Measurements from ENCODE around the gene RIT2. TPM values are rescaled to one million over a fixed set of nuclear protein-coding genes. Genes with fewer than 3 reads are reported as not detected.

Gene RIT2
- polyA plus RNA-seq, 2 of the 4 experiments (the other 2 are of a cell fraction), result not detected

DNA sequence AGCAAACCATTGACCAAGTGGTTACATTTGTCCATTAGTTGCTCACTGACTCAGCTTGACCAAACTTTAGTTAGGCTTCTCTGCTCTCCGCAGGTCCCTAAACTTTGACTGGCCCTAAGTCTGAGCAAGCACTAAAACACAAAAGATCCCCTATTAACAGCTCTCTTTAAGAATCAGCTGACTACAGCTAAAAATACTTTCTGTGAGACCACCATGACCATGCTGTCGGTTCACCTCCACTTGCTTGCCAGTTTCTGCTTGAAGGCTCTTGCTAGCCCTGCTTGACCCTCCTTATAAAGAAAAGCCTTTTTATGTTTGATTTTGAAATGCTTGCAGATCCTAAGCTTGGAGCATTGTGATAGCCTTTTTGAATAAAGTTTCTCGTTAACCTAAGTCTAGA, 40.4 kb upstream of the RIT2 start:
- WGBS (ENCODE audit: missing lambda C conversion rate), result 14% methylated on average over 3 of the region's 3 CpGs
- FAIRE-seq (no peak), ATAC-seq (no peak), DNase-seq (ENCODE audit: low read depth in 1 of 2, low spot score in 1 of 2) (no peak)
- no peak overlapping the region for H3K4me3 ChIP-seq
- no peak overlapping the region for H3K4me2 ChIP-seq
- H3K4me1 ChIP-seq, result no peaks in the 10 kb centered on the region
- H3K9me3 ChIP-seq, result no peaks in the 10 kb centered on the region
- ChIA-PET POLR2A (no interaction called here), CTCF (no interaction called here)
- H3K27ac ChIP-seq, result no peak overlapping the region
- TF ChIP-seq EHF (CRISPR knock-in tag; IDR thresholded peaks at IDR 0.05) (no peak), JUNB (IDR thresholded peaks at IDR 0.05) (no peak), ZFP36 (IDR thresholded peaks at IDR 0.05; ENCODE audit: borderline replicate concordance, partially characterized antibody) (no peak), FOSB (CRISPR knock-in tag; IDR thresholded peaks at IDR 0.05) (no peak), EP300 (IDR thresholded peaks at IDR 0.05) (no peak), SMC3 (IDR thresholded peaks at IDR 0.05) (no peak), BHLHE40 (IDR thresholded peaks at IDR 0.05; ENCODE audit: low read depth, low read length) (no peak), ESRRA (IDR thresholded peaks at IDR 0.05; ENCODE audit: borderline replicate concordance, low read length) (no peak), KDM5A (IDR thresholded peaks at IDR 0.05) (no peak)
- TF ChIP-seq, protein P1, sequence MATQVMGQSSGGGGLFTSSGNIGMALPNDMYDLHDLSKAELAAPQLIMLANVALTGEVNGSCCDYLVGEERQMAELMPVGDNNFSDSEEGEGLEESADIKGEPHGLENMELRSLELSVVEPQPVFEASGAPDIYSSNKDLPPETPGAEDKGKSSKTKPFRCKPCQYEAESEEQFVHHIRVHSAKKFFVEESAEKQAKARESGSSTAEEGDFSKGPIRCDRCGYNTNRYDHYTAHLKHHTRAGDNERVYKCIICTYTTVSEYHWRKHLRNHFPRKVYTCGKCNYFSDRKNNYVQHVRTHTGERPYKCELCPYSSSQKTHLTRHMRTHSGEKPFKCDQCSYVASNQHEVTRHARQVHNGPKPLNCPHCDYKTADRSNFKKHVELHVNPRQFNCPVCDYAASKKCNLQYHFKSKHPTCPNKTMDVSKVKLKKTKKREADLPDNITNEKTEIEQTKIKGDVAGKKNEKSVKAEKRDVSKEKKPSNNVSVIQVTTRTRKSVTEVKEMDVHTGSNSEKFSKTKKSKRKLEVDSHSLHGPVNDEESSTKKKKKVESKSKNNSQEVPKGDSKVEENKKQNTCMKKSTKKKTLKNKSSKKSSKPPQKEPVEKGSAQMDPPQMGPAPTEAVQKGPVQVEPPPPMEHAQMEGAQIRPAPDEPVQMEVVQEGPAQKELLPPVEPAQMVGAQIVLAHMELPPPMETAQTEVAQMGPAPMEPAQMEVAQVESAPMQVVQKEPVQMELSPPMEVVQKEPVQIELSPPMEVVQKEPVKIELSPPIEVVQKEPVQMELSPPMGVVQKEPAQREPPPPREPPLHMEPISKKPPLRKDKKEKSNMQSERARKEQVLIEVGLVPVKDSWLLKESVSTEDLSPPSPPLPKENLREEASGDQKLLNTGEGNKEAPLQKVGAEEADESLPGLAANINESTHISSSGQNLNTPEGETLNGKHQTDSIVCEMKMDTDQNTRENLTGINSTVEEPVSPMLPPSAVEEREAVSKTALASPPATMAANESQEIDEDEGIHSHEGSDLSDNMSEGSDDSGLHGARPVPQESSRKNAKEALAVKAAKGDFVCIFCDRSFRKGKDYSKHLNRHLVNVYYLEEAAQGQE (IDR thresholded peaks at IDR 0.05), result no peak
- TF ChIP-seq, protein P2, sequence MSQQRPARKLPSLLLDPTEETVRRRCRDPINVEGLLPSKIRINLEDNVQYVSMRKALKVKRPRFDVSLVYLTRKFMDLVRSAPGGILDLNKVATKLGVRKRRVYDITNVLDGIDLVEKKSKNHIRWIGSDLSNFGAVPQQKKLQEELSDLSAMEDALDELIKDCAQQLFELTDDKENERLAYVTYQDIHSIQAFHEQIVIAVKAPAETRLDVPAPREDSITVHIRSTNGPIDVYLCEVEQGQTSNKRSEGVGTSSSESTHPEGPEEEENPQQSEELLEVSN (IDR thresholded peaks at IDR 0.05; ENCODE audit: borderline replicate concordance, low read depth), result no peak
- TF ChIP-seq, protein P3, sequence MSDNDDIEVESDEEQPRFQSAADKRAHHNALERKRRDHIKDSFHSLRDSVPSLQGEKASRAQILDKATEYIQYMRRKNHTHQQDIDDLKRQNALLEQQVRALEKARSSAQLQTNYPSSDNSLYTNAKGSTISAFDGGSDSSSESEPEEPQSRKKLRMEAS (IDR thresholded peaks at IDR 0.05), result no peak
- TF ChIP-seq, protein P4, sequence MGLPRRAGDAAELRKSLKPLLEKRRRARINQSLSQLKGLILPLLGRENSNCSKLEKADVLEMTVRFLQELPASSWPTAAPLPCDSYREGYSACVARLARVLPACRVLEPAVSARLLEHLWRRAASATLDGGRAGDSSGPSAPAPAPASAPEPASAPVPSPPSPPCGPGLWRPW (IDR thresholded peaks at IDR 0.05), result no peak

DNA sequence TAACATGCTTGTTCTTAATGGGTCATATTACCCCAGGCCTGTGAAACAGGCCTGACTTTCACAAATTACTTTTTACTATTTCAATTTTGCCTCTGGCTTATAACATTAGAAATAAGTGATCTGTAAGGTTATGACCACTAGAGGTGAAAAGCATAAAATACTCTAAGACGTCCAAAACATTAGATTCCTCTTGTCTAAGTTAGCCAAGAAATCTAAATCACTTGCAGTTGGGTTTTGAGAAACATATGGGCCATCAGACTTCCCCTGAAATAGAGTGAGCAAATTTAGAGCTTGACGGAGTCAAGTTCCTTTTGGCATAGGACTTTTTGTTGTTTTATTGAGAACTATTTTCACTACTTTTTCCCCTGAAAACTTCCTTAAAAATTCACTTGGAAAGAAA, 32.7 kb upstream of the RIT2 start:
- H3K4me2 ChIP-seq, result no peak overlapping the region
- no peak for FAIRE-seq

DNA sequence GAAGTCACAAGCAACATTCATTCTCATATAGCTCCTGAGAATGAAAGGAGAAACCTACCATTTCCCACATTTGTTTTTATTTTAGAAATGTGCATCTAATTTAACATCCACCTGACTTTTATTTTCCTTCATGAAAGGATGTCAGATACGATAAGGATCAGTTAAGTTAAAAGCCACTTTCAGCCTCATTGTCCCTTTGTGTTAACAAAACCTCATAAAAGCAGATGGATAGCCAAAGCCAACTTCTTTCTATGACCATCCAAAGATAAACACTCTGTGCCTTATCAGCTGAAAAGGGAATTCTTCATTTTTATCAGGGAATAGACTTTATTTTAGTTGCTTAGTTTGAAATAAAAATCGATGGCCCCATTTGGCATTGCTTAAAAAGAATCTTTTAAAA, 25.7 kb upstream of the RIT2 start:
- ChIA-PET CTCF (no interaction called here), POLR2A (no interaction called here)
- no peak for TF ChIP-seq JUN (IDR thresholded peaks at IDR 0.05)
- no peak for TF ChIP-seq SREBF2 (IDR thresholded peaks at IDR 0.05)
- TF ChIP-seq FOXS1 (CRISPR knock-in tag; IDR thresholded peaks at IDR 0.05), result no peak
- TF ChIP-seq HEYL (CRISPR knock-in tag; IDR thresholded peaks at IDR 0.05), result no peak
- no peak for TF ChIP-seq MAZ (IDR thresholded peaks at IDR 0.05; ENCODE audit: borderline replicate concordance, low read depth, low read length)
- TF ChIP-seq CBX8 (IDR thresholded peaks at IDR 0.05), result no peak
- TF ChIP-seq, protein P5, sequence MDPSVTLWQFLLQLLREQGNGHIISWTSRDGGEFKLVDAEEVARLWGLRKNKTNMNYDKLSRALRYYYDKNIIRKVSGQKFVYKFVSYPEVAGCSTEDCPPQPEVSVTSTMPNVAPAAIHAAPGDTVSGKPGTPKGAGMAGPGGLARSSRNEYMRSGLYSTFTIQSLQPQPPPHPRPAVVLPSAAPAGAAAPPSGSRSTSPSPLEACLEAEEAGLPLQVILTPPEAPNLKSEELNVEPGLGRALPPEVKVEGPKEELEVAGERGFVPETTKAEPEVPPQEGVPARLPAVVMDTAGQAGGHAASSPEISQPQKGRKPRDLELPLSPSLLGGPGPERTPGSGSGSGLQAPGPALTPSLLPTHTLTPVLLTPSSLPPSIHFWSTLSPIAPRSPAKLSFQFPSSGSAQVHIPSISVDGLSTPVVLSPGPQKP (IDR thresholded peaks at IDR 0.05; ENCODE audit: low read depth, low read length), result no peak
- no peak for TF ChIP-seq KDM5A (IDR thresholded peaks at IDR 0.05)
- TF ChIP-seq RARB (CRISPR knock-in tag; IDR thresholded peaks at IDR 0.05), result no peak
- TF ChIP-seq POLR2A (IDR thresholded peaks at IDR 0.05; ENCODE audit: low read length), result no peak
- no peak for TF ChIP-seq RAD21 (conservative IDR thresholded peaks at IDR 0.05 in 1 of 2, IDR thresholded peaks at IDR 0.05 in 1 of 2)
- no peak for TF ChIP-seq ZNF302 (CRISPR knock-in tag; IDR thresholded peaks at IDR 0.05)
- TF ChIP-seq FOSB (CRISPR knock-in tag; IDR thresholded peaks at IDR 0.05), result no peak
- TF ChIP-seq RCOR1 (IDR thresholded peaks at IDR 0.05; ENCODE audit: low read depth, low read length), result no peak

More for the DNA sequence above, 32.7 kb upstream of the RIT2 start:
- no peak for ATAC-seq
- POLR2A ChIA-PET, result no interaction called here
- 14% methylated on average over 2 of the region's 2 CpGs for WGBS (ENCODE audit: missing lambda C conversion rate)
- DNase-seq (ENCODE audit: low read depth in 1 of 2, low spot score in 1 of 2), result no peak
- Histone ChIP-seq H3K4me1 (no peaks in the 10 kb centered on the region), H3K4me3 (no peak overlapping the region), H3K9me3 (no peaks in the 10 kb centered on the region), H3K27ac (no peak overlapping the region)
- CTCF ChIA-PET, result no interaction called here
- TF ChIP-seq RNF2 (IDR thresholded peaks at IDR 0.05; ENCODE audit: borderline replicate concordance, low read depth) (no peak), ZC3H11A (IDR thresholded peaks at IDR 0.05) (no peak), KDM5A (IDR thresholded peaks at IDR 0.05) (no peak), HOXA7 (CRISPR knock-in tag; IDR thresholded peaks at IDR 0.05) (no peak), CHD4 (IDR thresholded peaks at IDR 0.05; ENCODE audit: borderline replicate concordance) (no peak), MAZ (IDR thresholded peaks at IDR 0.05; ENCODE audit: borderline replicate concordance, low read depth, low read length) (no peak), POLR2A (IDR thresholded peaks at IDR 0.05; ENCODE audit: low read length) (no peak), FOSB (CRISPR knock-in tag; IDR thresholded peaks at IDR 0.05) (no peak), CEBPB (IDR thresholded peaks at IDR 0.05) (no peak), BHLHE40 (IDR thresholded peaks at IDR 0.05; ENCODE audit: low read depth, low read length) (no peak), EHMT2 (IDR thresholded peaks at IDR 0.05; ENCODE audit: low read depth) (no peak), ZSCAN20 (CRISPR knock-in tag; IDR thresholded peaks at IDR 0.05) (no peak)
- TF ChIP-seq, protein P3 (IDR thresholded peaks at IDR 0.05), result no peak
- TF ChIP-seq, protein P6, sequence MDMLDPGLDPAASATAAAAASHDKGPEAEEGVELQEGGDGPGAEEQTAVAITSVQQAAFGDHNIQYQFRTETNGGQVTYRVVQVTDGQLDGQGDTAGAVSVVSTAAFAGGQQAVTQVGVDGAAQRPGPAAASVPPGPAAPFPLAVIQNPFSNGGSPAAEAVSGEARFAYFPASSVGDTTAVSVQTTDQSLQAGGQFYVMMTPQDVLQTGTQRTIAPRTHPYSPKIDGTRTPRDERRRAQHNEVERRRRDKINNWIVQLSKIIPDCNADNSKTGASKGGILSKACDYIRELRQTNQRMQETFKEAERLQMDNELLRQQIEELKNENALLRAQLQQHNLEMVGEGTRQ (IDR thresholded peaks at IDR 0.05), result no peak

More for the DNA sequence above, 25.7 kb upstream of the RIT2 start:
- FAIRE-seq (no peak), DNase-seq (ENCODE audit: low read depth in 1 of 2, low spot score in 1 of 2) (no peak), ATAC-seq (no peak)
- Histone ChIP-seq H3K4me1 (no peaks in the 10 kb centered on the region), H3K27ac (no peak overlapping the region), H3K4me2 (no peak overlapping the region), H3K4me3 (no peak overlapping the region), H3K9me3 (no peaks in the 10 kb centered on the region)
- WGBS (ENCODE audit: missing lambda C conversion rate), result 4% methylated on average over 2 of the region's 2 CpGs
